HepG2 (cell line): ENCODE results near the gene SDF2. TPM values are rescaled to one million over a fixed set of nuclear protein-coding genes. Genes with fewer than 3 reads are reported as not detected.
A peak's percentile ranks its signal among the peaks of the same experiment; 100 is the strongest.

Experiments
- AKAP8 ChIP-seq: sonication (generic); formaldehyde crosslinking; IDR thresholded peaks from 2 replicates; pipeline ENCODE4 v1.5.1; 2020; ENCODE audit warnings: mild to moderate bottlenecking, missing genetic modification reagents
- BATF2 ChIP-seq: sonication (generic); formaldehyde crosslinking; IDR thresholded peaks from 2 replicates; pipeline ENCODE4 v1.8.0; 2022; ENCODE audit warnings: mild to moderate bottlenecking, missing genetic modification reagents, moderate library complexity
- FOXJ3 ChIP-seq: sonication (generic); formaldehyde crosslinking; IDR thresholded peaks from 2 replicates; pipeline ENCODE4 v1.4.0; 2020; ENCODE audit warnings: missing genetic modification reagents, mild to moderate bottlenecking, borderline replicate concordance
- GTF2F1 ChIP-seq: fragments of 150-350 bp; IDR thresholded peaks from 2 replicates; pipeline ENCODE4 v1.6.1; 2014; ENCODE audit warnings: low read length
- HNRNPL ChIP-seq: fragments of 200-400 bp; formaldehyde crosslinking; IDR thresholded peaks from 2 replicates; pipeline ENCODE4 v1.6.1; 2017; ENCODE audit warnings: mild to moderate bottlenecking, low read depth, low read length
- KLF16 ChIP-seq, 2 experiments: sonication (generic) in 1 of 2; formaldehyde crosslinking in 1 of 2; IDR thresholded peaks; 2 replicates each; pipeline versions ENCODE4 v1.6.1 to v1.8.0; 2016 to 2023; ENCODE audit warnings: missing genetic modification reagents in 2 of 2, missing compliant biosample characterization in 1 of 2
- MIXL1 ChIP-seq: IDR thresholded peaks from 2 replicates; pipeline ENCODE4 v1.6.1; 2016
- NR2F1 ChIP-seq, 2 experiments: fragments of 450-650 bp in 1 of 2; formaldehyde crosslinking in 1 of 2; IDR thresholded peaks; 2 replicates each; pipeline versions ENCODE4 v1.5.0 to v1.6.1; 2016 to 2020; ENCODE audit warnings: mild to moderate bottlenecking in 1 of 2, missing compliant biosample characterization in 1 of 2, missing genetic modification reagents in 1 of 2, moderate library complexity in 1 of 2
- RAD51 ChIP-seq: fragments of 450-650 bp; IDR thresholded peaks from 2 replicates; pipeline ENCODE4 v1.6.1; 2016; ENCODE audit warnings: borderline replicate concordance
- TSC22D2 ChIP-seq: sonication (generic); formaldehyde crosslinking; IDR thresholded peaks from 2 replicates; pipeline ENCODE4 v1.5.1; 2020; ENCODE audit warnings: missing genetic modification reagents, mild to moderate bottlenecking, borderline replicate concordance
- YY1 ChIP-seq: IDR thresholded peaks from 2 replicates; pipeline ENCODE4 v1.6.1; 2011; ENCODE audit warnings: low read length, low read depth, moderate library complexity, mild to moderate bottlenecking; ENCODE audit not compliant: insufficient read depth, insufficient replicate concordance
- ZMAT3 ChIP-seq: sonication (generic); formaldehyde crosslinking; conservative IDR thresholded peaks from 2 replicates; pipeline ENCODE4 v1.7.0; 2021; ENCODE audit warnings: missing genetic modification reagents
- ZNF101 ChIP-seq: sonication (generic); formaldehyde crosslinking; IDR thresholded peaks from 2 replicates; pipeline ENCODE4 v1.4.0; 2020; ENCODE audit warnings: mild to moderate bottlenecking, low read depth, missing genetic modification reagents, borderline replicate concordance
- ZNF205 ChIP-seq: IDR thresholded peaks from 2 replicates; pipeline ENCODE4 v1.6.1; 2018; ENCODE audit warnings: missing biosample characterization, missing genetic modification reagents
- ZNF263 ChIP-seq: sonication (generic); formaldehyde crosslinking; IDR thresholded peaks from 2 replicates; pipeline ENCODE4 v1.4.0; 2020; ENCODE audit warnings: missing genetic modification reagents
- ZNF275 ChIP-seq: sonication (generic); formaldehyde crosslinking; IDR thresholded peaks from 2 replicates; pipeline ENCODE4 v1.8.0; 2022; ENCODE audit warnings: missing genetic modification reagents, mild to moderate bottlenecking, inconsistent platforms, borderline replicate concordance
- ZNF446 ChIP-seq: sonication (generic); formaldehyde crosslinking; IDR thresholded peaks from 2 replicates; pipeline ENCODE4 v1.5.0; 2020; ENCODE audit warnings: mild to moderate bottlenecking, missing genetic modification reagents
- ZNF788 ChIP-seq: sonication (generic); formaldehyde crosslinking; IDR thresholded peaks from 2 replicates; pipeline ENCODE4 v1.5.0; 2020; ENCODE audit warnings: mild to moderate bottlenecking, missing genetic modification reagents, borderline replicate concordance
- ZNF878 ChIP-seq: sonication (generic); formaldehyde crosslinking; IDR thresholded peaks from 2 replicates; pipeline ENCODE4 v1.8.1; 2023; ENCODE audit warnings: mild to moderate bottlenecking, missing genetic modification reagents, moderate library complexity
- ZSCAN20 ChIP-seq: sonication (generic); formaldehyde crosslinking; IDR thresholded peaks from 2 replicates; pipeline ENCODE4 v1.4.0; 2020; ENCODE audit warnings: missing genetic modification reagents, mild to moderate bottlenecking, borderline replicate concordance
- ZSCAN30 ChIP-seq: sonication (generic); formaldehyde crosslinking; IDR thresholded peaks from 2 replicates; pipeline ENCODE4 v1.5.0; 2020; ENCODE audit warnings: mild to moderate bottlenecking, missing genetic modification reagents
- polyA plus RNA-seq, 8 experiments: library from polyadenylated mRNA; depleted of rRNA in 3 of 8; stranded (reverse) in 7 of 8; unstranded in 1 of 8; fragments of >200 nt; fragmentation: Illumina TruSeq in 4 of 8; extraction: Trizol in 4 of 8; gene quantifications; 2 replicates each; pipeline versions ENCODE4 v1.2.1 to v1.2.3, GENCODE V29; 2011 to 2016; ENCODE audit warnings: low read depth in 4 of 8, missing spikeins in 1 of 8, mixed read lengths in 1 of 8; ENCODE audit not compliant: insufficient read depth in 1 of 8
- total RNA-seq, 5 experiments: library from RNA; depleted of rRNA; stranded (reverse); fragments of >200 nt; fragmentation: Illumina TruSeq; extraction: Trizol; gene quantifications; 2 replicates each; pipeline ENCODE4 v1.2.3, GENCODE V29; 2016; ENCODE audit warnings: low read depth in 1 of 5
- TF ChIP-seq, protein P1 (sequence below): sonication (generic); formaldehyde crosslinking; IDR thresholded peaks from 2 replicates; pipeline ENCODE4 v1.5.1; 2020; ENCODE audit warnings: missing genetic modification reagents, mild to moderate bottlenecking, borderline replicate concordance
- TF ChIP-seq, protein P2 (sequence below): sonication (generic); formaldehyde crosslinking; IDR thresholded peaks from 2 replicates; pipeline ENCODE4 v1.4.0; 2020; ENCODE audit warnings: mild to moderate bottlenecking, missing genetic modification reagents
- TF ChIP-seq, protein P3 (sequence below): sonication (generic); formaldehyde crosslinking; IDR thresholded peaks from 2 replicates; pipeline ENCODE4 v1.4.0; 2020; ENCODE audit warnings: mild to moderate bottlenecking, missing genetic modification reagents, borderline replicate concordance

The SDF2 gene
- total and polyA plus RNA-seq, 2 of the 13 experiments (the other 11 are each of a cell fraction or from before 2014, with no cell fraction given), result 58.2 to 58.4 TPM

- TF ChIP-seq NR2F1 (CRISPR knock-in tag; IDR thresholded peaks at IDR 0.05), result no peak
- TF ChIP-seq AKAP8 (CRISPR knock-in tag), result no peak
- TF ChIP-seq RAD51, result no peak
- no peak for TF ChIP-seq ZNF446 (CRISPR knock-in tag)
- no peak for TF ChIP-seq YY1
- 0 out of 2 replicates have a peak, but pooled peaks have one; percentile 5 for TF ChIP-seq ZNF878 (CRISPR knock-in tag)
- TF ChIP-seq ZNF275, result 0 out of 2 replicates have a peak, but pooled peaks have one; percentile 38
- 0 out of 2 replicates have a peak, but pooled peaks have one; percentile 47 for TF ChIP-seq ZSCAN20 (CRISPR knock-in tag)
- no peak for TF ChIP-seq GTF2F1
- TF ChIP-seq ZNF101 (CRISPR knock-in tag), result no peak
- TF ChIP-seq FOXJ3 (CRISPR knock-in tag), result no peak
- no peak for TF ChIP-seq ZNF205
- TF ChIP-seq TSC22D2, result no peak; the same call in 1 of the 2 replicates
- no peak for TF ChIP-seq ZNF788 (CRISPR knock-in tag)
- no peak for TF ChIP-seq MIXL1 (CRISPR knock-in tag)
- no peak for TF ChIP-seq BATF2 (CRISPR knock-in tag)
- 0 out of 4 replicates have a peak, but pooled peaks of 1 of the 2 experiments have one; percentile 5 for TF ChIP-seq KLF16 (CRISPR knock-in tag; IDR thresholded peaks at IDR 0.05)
- TF ChIP-seq, protein P1, sequence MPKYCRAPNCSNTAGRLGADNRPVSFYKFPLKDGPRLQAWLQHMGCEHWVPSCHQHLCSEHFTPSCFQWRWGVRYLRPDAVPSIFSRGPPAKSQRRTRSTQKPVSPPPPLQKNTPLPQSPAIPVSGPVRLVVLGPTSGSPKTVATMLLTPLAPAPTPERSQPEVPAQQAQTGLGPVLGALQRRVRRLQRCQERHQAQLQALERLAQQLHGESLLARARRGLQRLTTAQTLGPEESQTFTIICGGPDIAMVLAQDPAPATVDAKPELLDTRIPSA (CRISPR knock-in tag), result no peak
- TF ChIP-seq ZMAT3 (CRISPR knock-in tag), result no peak
- TF ChIP-seq, protein P2, sequence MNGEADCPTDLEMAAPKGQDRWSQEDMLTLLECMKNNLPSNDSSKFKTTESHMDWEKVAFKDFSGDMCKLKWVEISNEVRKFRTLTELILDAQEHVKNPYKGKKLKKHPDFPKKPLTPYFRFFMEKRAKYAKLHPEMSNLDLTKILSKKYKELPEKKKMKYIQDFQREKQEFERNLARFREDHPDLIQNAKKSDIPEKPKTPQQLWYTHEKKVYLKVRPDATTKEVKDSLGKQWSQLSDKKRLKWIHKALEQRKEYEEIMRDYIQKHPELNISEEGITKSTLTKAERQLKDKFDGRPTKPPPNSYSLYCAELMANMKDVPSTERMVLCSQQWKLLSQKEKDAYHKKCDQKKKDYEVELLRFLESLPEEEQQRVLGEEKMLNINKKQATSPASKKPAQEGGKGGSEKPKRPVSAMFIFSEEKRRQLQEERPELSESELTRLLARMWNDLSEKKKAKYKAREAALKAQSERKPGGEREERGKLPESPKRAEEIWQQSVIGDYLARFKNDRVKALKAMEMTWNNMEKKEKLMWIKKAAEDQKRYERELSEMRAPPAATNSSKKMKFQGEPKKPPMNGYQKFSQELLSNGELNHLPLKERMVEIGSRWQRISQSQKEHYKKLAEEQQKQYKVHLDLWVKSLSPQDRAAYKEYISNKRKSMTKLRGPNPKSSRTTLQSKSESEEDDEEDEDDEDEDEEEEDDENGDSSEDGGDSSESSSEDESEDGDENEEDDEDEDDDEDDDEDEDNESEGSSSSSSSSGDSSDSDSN (CRISPR knock-in tag), result 0 out of 2 replicates have a peak, but pooled peaks have one; percentile 12
- TF ChIP-seq, protein P3, sequence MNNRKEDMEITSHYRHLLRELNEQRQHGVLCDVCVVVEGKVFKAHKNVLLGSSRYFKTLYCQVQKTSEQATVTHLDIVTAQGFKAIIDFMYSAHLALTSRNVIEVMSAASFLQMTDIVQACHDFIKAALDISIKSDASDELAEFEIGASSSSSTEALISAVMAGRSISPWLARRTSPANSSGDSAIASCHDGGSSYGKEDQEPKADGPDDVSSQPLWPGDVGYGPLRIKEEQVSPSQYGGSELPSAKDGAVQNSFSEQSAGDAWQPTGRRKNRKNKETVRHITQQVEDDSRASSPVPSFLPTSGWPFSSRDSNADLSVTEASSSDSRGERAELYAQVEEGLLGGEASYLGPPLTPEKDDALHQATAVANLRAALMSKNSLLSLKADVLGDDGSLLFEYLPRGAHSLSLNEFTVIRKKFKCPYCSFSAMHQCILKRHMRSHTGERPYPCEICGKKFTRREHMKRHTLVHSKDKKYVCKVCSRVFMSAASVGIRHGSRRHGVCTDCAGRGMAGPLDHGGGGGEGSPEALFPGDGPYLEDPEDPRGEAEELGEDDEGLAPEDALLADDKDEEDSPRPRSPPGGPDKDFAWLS (CRISPR knock-in tag), result no peak
- TF ChIP-seq ZSCAN30, result no peak
- TF ChIP-seq HNRNPL, result 0 out of 2 replicates have a peak, but pooled peaks have one; percentile 4
- TF ChIP-seq ZNF263 (CRISPR knock-in tag), result no peak
- TF ChIP-seq, all 625 proteins: peak for 16
These were observed 772 bp upstream of the SDF2 start (continued) for GRCh38 chr17:28662527-28662829.
